ENCODE results near the gene TMEM270.
A peak's percentile ranks its signal among the peaks of the same experiment; 100 is the strongest.
"Not testable (repeated sequence)": the region's sequence is repeated elsewhere in the genome, so short reads cannot be mapped to it uniquely, and the experiment has no call there.

TMEM270 gene, protein sequence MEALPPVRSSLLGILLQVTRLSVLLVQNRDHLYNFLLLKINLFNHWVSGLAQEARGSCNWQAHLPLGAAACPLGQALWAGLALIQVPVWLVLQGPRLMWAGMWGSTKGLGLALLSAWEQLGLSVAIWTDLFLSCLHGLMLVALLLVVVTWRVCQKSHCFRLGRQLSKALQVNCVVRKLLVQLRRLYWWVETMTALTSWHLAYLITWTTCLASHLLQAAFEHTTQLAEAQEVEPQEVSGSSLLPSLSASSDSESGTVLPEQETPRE

DNA sequence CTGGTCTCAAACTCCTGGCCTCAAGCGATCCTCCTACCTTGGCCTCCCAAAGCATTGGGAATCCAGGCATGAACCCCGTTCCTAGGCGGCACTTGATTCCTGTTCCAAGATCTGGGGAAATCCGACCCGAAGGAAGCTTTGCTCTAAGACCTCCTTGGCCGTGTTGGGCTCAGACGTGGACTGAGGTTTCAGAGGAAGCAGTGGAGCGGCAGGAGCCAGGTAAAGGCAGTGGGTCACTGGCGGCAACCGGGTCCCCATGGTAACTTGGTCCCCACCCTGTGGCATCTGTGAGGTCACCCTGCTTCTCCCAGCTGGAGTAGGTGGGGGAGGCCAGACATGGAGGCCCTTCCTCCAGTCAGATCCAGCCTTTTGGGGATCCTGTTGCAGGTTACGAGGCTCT is at the start of gene TMEM270:
Gene TMEM270 (plus strand): TSS at position 301 of the 400 bp plus-strand sequence. CDS start 36 bp downstream, at position 337.
- no peak within 1 kb of the TSS for H3K27ac ChIP-seq (ENCODE audit: low read length)
- H3K4me1 ChIP-seq (ENCODE audit: control insufficient read depth in 1 of 2, insufficient read depth in 2 of 2, low read length in 2 of 2): peaks cover 0 to under 1% of the 10 kb centered on the region in 2 donors
- H3K36me3 ChIP-seq (ENCODE audit: control insufficient read depth in 1 of 2, insufficient read depth in 2 of 2, low read length in 2 of 2): no peaks in the 10 kb centered on the region
- H3K4me3 ChIP-seq (ENCODE audit: low read depth in 1 of 2, low read length in 2 of 2): no peak within 1 kb of the TSS
- H3K9me3 ChIP-seq (ENCODE audit: control insufficient read depth in 1 of 2, low read length in 2 of 2): no peaks in the 10 kb centered on the region
- no peaks in the 10 kb centered on the region for H3K27me3 ChIP-seq (ENCODE audit: low read depth, low read length)

DNA sequence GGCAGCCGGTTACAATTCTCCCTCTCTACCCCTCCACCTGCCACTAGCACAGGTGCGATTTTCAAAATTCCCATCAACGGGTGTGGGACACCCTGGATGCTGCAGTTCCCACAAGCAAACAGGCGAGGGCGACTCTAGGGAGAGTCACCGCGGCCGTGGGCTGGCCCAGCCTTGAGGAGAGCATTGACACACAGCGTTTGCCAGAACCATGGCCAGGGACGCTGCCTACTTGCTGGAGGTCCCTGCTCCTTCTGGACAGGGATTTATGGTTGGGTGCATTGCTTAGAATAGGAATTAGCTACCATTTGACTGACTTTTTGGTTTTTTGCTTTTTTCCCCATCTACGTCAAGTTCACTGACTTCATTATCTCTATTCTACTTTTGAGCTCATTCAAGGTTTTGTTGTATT is 49.2 kb upstream of the TMEM270 start:
- H3K27me3 ChIP-seq (ENCODE audit: low read depth, low read length): no peaks in the 10 kb centered on the region
- no peak overlapping the region for H3K27ac ChIP-seq (ENCODE audit: low read length)
- H3K36me3 ChIP-seq (ENCODE audit: control insufficient read depth in 1 of 2, insufficient read depth in 2 of 2, low read length in 2 of 2): no peaks in the 10 kb centered on the region
- no peaks in the 10 kb centered on the region for H3K9me3 ChIP-seq (ENCODE audit: control insufficient read depth in 1 of 2, low read length in 2 of 2)
- no peak overlapping the region for H3K4me3 ChIP-seq (ENCODE audit: low read depth in 1 of 2, low read length in 2 of 2)
- H3K4me1 ChIP-seq (ENCODE audit: control insufficient read depth in 1 of 2, insufficient read depth in 2 of 2, low read length in 2 of 2): no peaks in the 10 kb centered on the region

DNA sequence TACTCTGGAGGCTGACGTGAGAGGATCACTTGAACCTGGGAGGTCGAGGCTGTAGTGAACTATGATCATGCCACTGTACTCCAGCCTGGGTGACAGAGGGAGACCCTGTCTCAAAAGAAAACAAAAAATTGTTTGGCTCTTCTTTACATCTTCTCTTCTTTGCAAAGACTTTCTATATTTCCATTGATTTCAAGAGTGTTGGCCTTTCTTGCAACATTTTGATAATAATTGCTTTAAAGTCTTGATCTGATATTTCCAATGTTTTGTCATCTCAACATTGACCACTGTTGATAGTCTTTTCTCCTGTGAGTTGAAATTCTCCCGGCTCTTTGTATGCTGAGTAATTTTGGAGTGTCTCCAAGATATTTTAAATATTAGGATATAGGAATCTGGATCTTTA is 48.0 kb upstream of the TMEM270 start:
- H3K36me3 ChIP-seq (ENCODE audit: control insufficient read depth in 1 of 2, insufficient read depth in 2 of 2, low read length in 2 of 2): no peaks in the 10 kb centered on the region
- no peaks in the 10 kb centered on the region for H3K27me3 ChIP-seq (ENCODE audit: low read depth, low read length)
- no peaks in the 10 kb centered on the region for H3K9me3 ChIP-seq (ENCODE audit: control insufficient read depth in 1 of 2, low read length in 2 of 2)
- H3K27ac ChIP-seq (ENCODE audit: low read length): no peak overlapping the region
- H3K4me1 ChIP-seq (ENCODE audit: control insufficient read depth in 1 of 2, insufficient read depth in 2 of 2, low read length in 2 of 2): no peaks in the 10 kb centered on the region
- H3K4me3 ChIP-seq (ENCODE audit: low read depth in 1 of 2, low read length in 2 of 2): no peak overlapping the region

DNA sequence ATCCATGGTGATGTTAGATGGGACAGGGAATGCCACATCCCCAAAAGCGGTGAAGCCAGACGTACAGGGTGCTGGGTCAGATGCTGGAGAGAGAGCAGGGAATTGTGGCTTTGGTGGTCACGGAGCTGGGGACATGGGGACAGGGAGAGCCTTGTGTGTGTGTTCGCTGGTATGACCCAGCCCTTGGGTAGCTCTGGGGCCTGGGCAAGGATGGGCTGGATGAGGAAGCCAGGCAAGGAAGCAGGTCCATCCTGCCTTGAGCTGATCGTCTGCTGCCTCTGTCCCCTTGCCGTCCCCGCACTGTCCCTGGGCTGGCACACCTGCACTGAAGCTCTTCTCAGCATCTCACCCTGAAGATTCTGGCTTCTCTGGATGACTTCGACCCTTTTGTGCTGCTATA is 45.5 kb upstream of the TMEM270 start:
- H3K4me1 ChIP-seq (ENCODE audit: control insufficient read depth in 1 of 2, insufficient read depth in 2 of 2, low read length in 2 of 2): no peaks in the 10 kb centered on the region
- H3K27ac ChIP-seq (ENCODE audit: low read length): no peak overlapping the region
- no peak overlapping the region for H3K4me3 ChIP-seq (ENCODE audit: low read depth in 1 of 2, low read length in 2 of 2)
- no peaks in the 10 kb centered on the region for H3K36me3 ChIP-seq (ENCODE audit: control insufficient read depth in 1 of 2, insufficient read depth in 2 of 2, low read length in 2 of 2)
- no peaks in the 10 kb centered on the region for H3K9me3 ChIP-seq (ENCODE audit: control insufficient read depth in 1 of 2, low read length in 2 of 2)
- no peaks in the 10 kb centered on the region for H3K27me3 ChIP-seq (ENCODE audit: low read depth, low read length)

DNA sequence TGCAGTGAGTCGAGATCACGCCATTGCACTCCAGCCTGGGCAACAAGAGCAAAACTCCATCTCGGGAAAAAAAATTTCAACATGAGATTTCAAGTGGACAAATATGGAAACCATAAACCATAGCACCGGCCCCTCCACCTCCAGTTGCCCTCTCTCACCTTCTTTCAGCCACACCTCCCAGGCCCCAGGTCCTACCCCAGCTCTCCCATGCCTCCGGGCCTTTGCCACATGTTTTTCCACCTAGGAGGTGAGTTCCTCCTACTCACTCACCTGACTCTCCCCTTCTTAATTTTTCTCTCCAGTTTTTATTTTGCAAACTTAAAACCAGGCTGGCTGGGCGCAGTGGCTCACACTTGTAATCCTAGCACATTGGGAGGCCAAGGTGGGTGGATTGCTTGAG is 43.8 kb upstream of the TMEM270 start:
- Histone ChIP-seq H3K27me3 (ENCODE audit: low read depth, low read length) (no peaks in the 10 kb centered on the region), H3K4me3 (ENCODE audit: low read depth in 1 of 2, low read length in 2 of 2) (no peak overlapping the region), H3K27ac (ENCODE audit: low read length) (no peak overlapping the region), H3K36me3 (ENCODE audit: control insufficient read depth in 1 of 2, insufficient read depth in 2 of 2, low read length in 2 of 2) (no peaks in the 10 kb centered on the region), H3K9me3 (ENCODE audit: control insufficient read depth in 1 of 2, low read length in 2 of 2) (no peaks in the 10 kb centered on the region), H3K4me1 (ENCODE audit: control insufficient read depth in 1 of 2, insufficient read depth in 2 of 2, low read length in 2 of 2) (no peaks in the 10 kb centered on the region)

DNA sequence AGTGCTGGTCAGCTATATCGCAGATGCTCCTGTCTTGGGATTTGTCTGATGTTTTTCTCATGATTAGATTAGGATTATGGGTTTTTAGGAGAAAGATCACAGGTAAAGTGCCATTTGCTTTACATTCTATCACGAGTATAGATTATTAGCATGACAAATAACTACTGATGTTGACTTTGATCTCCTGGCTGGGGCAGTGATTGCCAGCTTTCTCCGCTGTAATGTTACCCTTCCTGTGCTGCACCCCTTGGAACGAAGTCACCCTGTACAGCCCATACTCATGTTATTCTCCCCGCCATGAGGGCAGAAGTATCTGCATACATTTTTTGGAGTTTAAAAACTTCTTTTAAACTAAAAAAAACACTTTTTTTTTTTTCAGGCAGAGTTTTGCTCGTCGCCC is 40.9 kb upstream of the TMEM270 start:
- no peak overlapping the region for H3K27ac ChIP-seq (ENCODE audit: low read length)
- no peaks in the 10 kb centered on the region for H3K4me1 ChIP-seq (ENCODE audit: control insufficient read depth in 1 of 2, insufficient read depth in 2 of 2, low read length in 2 of 2)
- no peak overlapping the region for H3K4me3 ChIP-seq (ENCODE audit: low read depth in 1 of 2, low read length in 2 of 2)
- no peaks in the 10 kb centered on the region for H3K36me3 ChIP-seq (ENCODE audit: control insufficient read depth in 1 of 2, insufficient read depth in 2 of 2, low read length in 2 of 2)
- H3K27me3 ChIP-seq (ENCODE audit: low read depth, low read length): no peaks in the 10 kb centered on the region
- no peaks in the 10 kb centered on the region for H3K9me3 ChIP-seq (ENCODE audit: control insufficient read depth in 1 of 2, low read length in 2 of 2)

DNA sequence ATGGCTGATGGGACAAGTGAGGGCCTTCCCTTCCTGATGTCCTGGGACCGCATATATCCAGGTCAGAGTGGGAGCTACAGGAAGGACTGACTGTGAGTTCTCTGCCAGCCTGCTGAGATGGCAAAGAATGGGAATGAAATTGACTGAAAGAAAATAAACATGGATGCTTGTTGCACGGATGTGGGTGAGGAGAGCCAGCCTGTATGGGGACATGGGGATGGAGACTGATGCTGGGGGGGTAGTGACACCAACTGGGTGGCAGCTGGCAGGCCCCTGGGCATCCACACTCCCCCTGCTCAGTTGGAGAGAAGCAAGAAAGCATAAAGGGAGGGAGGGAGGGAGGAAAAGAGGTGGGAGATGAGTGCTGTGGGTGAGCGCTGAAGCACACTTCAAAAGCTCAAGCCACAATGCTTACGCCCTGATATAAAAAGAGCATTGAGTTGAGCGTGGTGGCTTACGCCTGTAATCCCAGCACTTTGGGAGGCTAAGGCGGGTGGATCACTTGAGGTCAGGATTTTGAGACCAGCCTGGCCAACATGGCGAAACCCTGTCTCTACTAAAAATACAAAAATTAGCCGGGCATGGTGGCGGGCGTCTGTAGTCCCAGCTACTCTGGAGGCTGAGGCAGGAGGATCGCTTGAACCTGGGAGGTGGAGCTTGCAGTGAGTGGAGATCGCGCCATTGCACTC is 39.2 kb upstream of the TMEM270 start:
- H3K4me1 ChIP-seq (ENCODE audit: control insufficient read depth in 1 of 2, insufficient read depth in 2 of 2, low read length in 2 of 2); H3K27me3 ChIP-seq (ENCODE audit: low read depth, low read length); H3K36me3 ChIP-seq (ENCODE audit: control insufficient read depth in 1 of 2, insufficient read depth in 2 of 2, low read length in 2 of 2); H3K27ac ChIP-seq (ENCODE audit: low read length); H3K9me3 ChIP-seq (ENCODE audit: control insufficient read depth in 1 of 2, low read length in 2 of 2); H3K4me3 ChIP-seq (ENCODE audit: low read depth in 1 of 2, low read length in 2 of 2): not testable (repeated sequence)

DNA sequence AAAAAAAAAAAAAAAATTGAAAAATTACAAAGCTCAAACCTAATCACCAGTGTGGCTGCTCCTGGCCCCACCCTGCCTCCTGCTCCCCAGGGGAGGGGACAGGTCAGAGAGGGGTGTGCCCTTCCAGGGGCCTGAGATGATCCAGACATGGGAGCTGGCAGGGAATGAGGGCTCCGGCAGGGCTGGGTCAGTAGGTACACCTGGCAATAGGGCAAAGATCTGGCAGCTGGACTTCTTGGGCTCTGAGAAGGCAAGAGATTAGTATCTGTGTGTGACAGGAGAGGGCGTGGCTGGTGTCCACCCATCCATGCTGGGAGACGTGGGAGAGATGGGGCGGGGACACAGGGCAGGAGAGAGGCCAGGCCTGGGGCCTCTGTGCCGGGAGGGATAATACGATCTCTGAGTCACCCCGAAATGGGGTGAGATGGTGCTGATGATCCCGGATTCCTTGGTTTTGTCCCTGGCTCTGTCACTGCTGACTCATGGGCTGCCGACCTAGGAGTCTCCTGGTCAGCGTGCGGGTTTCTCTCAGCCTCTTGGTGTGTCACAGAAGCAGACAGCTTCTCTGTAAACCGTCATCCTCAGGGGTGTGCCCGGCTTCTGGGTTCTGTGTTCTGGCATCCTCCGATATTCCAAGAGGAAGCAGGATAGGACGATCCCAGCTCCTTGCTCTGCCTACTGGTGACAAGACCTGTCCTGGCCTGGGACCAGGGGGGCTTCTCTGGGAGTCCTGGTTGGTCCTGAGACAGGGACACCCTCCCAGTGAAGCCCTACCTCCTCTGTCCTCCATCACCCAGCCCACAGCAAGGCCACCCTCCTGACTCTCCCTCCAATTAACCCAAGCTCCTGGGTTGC is 38.4 kb upstream of the TMEM270 start:
- peak overlapping the region; percentile 20 for H3K27ac ChIP-seq (ENCODE audit: low read length)
- H3K9me3 ChIP-seq (ENCODE audit: control insufficient read depth in 1 of 2, low read length in 2 of 2): no peaks in the 10 kb centered on the region
- H3K27me3 ChIP-seq (ENCODE audit: low read depth, low read length): no peaks in the 10 kb centered on the region
- no peaks in the 10 kb centered on the region for H3K36me3 ChIP-seq (ENCODE audit: control insufficient read depth in 1 of 2, insufficient read depth in 2 of 2, low read length in 2 of 2)
- H3K4me3 ChIP-seq (ENCODE audit: low read depth in 1 of 2, low read length in 2 of 2): no peak overlapping the region
- peaks cover 4 to 5% of the 10 kb centered on the region in 2 donors for H3K4me1 ChIP-seq (ENCODE audit: control insufficient read depth in 1 of 2, insufficient read depth in 2 of 2, low read length in 2 of 2)

DNA sequence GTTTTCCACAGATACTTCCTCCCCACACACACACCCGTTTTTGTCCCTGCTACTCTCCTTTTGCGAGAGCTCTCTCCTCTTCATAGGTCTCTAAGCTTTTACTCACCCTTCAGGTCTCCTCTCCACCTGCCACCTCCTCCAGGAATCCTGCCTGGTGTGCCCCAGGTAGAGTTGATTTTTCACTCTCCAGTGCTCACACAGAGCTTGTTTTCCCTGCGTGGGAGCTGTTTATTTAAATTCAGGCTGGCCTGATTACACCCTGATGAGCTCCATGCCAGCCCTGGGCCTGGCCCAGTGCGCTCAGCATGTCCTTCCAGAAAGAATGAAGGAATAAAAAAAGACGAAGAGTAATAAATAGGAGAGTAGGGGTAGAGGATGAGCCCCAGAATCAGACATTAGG is 37.7 kb upstream of the TMEM270 start:
- no peak overlapping the region for H3K4me3 ChIP-seq (ENCODE audit: low read depth in 1 of 2, low read length in 2 of 2)
- H3K4me1 ChIP-seq (ENCODE audit: control insufficient read depth in 1 of 2, insufficient read depth in 2 of 2, low read length in 2 of 2): peaks cover 6 to 7% of the 10 kb centered on the region in 2 donors
- H3K27ac ChIP-seq (ENCODE audit: low read length): no peak overlapping the region
- no peaks in the 10 kb centered on the region for H3K36me3 ChIP-seq (ENCODE audit: control insufficient read depth in 1 of 2, insufficient read depth in 2 of 2, low read length in 2 of 2)
- H3K9me3 ChIP-seq (ENCODE audit: control insufficient read depth in 1 of 2, low read length in 2 of 2): no peaks in the 10 kb centered on the region
- no peaks in the 10 kb centered on the region for H3K27me3 ChIP-seq (ENCODE audit: low read depth, low read length)

DNA sequence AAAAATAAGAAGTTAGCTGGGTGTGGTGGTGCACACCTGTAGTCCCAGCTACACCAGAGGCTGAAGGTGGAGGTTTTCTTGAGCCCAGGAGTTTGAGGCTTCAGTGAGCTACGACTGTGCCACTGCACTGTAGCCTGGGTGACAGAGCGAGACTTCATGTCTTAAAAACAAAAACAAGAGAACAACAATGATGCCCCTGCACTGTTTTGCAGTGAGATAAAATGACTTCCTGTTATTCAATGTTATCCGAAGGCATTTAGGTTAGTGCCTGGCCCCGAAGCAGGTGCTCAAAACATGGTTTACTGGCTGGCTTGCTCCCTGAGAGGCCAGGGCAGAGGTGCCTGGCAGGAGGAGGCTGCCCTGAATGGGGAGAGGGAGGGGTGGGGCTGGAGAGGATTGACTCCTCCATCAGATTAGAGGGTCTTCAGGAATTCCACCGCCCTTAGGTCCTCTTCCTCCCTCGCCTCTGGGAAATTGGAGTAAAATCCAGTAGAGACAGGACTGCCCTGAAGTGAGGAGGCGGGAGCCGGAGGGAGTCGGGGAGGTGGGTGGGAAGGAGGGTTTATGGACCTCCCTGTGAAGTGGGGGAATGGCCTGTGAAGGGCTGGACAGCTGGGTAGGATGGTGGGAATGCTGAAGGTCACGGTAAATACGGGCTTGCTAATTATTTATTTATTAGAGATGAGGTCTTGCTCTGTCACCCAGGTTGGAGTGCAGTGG is 36.9 kb upstream of the TMEM270 start:
- H3K27ac ChIP-seq (ENCODE audit: low read length): no peak overlapping the region
- H3K4me1 ChIP-seq (ENCODE audit: control insufficient read depth in 1 of 2, insufficient read depth in 2 of 2, low read length in 2 of 2): peaks cover 6 to 7% of the 10 kb centered on the region in 2 donors

DNA sequence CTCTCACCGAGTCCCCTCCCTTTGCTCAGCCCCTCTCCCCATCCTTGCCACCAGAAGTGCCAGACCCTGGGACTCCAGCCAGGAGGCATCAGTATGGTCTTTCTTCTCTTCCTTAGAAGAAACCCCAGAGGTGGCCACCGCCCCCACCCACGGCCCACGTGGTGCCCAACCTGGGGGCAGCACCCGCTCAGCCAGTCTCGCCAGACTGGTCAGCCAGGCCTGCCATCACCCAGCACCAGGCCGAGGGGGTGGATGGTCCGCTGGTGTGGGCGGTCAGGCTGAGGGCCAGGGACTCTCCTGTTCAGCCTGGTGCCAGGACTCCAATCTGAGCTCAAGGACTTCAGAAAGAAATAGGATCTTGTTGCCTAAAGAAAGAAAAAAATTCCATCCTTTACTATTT is 36.0 kb upstream of the TMEM270 start:
- H3K27ac ChIP-seq (ENCODE audit: low read length): no peak overlapping the region
- no peaks in the 10 kb centered on the region for H3K27me3 ChIP-seq (ENCODE audit: low read depth, low read length)
- H3K4me3 ChIP-seq (ENCODE audit: low read depth in 1 of 2, low read length in 2 of 2): no peak overlapping the region
- H3K9me3 ChIP-seq (ENCODE audit: control insufficient read depth in 1 of 2, low read length in 2 of 2): no peaks in the 10 kb centered on the region
- H3K36me3 ChIP-seq (ENCODE audit: control insufficient read depth in 1 of 2, insufficient read depth in 2 of 2, low read length in 2 of 2): no peaks in the 10 kb centered on the region
- H3K4me1 ChIP-seq (ENCODE audit: control insufficient read depth in 1 of 2, insufficient read depth in 2 of 2, low read length in 2 of 2): peaks cover 6 to 7% of the 10 kb centered on the region in 2 donors

More for the DNA sequence above, 36.9 kb upstream of the TMEM270 start:
- Histone ChIP-seq H3K27me3 (ENCODE audit: low read depth, low read length) (no peaks in the 10 kb centered on the region), H3K36me3 (ENCODE audit: control insufficient read depth in 1 of 2, insufficient read depth in 2 of 2, low read length in 2 of 2) (no peaks in the 10 kb centered on the region), H3K9me3 (ENCODE audit: control insufficient read depth in 1 of 2, low read length in 2 of 2) (no peaks in the 10 kb centered on the region), H3K4me3 (ENCODE audit: low read depth in 1 of 2, low read length in 2 of 2) (no peak overlapping the region)
